NOMO-1 (cell line): ENCODE data around the gene DNAH6.
"Not testable (repeated sequence)": the region's sequence is repeated elsewhere in the genome, so short reads cannot be mapped to it uniquely, and the experiment has no call there.

ENCODE experiments used
- DNase-seq, 2 experiments: peaks; one replicate each; lab custom pipeline; 2025; ENCODE audit not compliant: unreplicated experiment in 2 of 2; lab: John Stamatoyannopoulos, UW

Gene DNAH6

DNA sequence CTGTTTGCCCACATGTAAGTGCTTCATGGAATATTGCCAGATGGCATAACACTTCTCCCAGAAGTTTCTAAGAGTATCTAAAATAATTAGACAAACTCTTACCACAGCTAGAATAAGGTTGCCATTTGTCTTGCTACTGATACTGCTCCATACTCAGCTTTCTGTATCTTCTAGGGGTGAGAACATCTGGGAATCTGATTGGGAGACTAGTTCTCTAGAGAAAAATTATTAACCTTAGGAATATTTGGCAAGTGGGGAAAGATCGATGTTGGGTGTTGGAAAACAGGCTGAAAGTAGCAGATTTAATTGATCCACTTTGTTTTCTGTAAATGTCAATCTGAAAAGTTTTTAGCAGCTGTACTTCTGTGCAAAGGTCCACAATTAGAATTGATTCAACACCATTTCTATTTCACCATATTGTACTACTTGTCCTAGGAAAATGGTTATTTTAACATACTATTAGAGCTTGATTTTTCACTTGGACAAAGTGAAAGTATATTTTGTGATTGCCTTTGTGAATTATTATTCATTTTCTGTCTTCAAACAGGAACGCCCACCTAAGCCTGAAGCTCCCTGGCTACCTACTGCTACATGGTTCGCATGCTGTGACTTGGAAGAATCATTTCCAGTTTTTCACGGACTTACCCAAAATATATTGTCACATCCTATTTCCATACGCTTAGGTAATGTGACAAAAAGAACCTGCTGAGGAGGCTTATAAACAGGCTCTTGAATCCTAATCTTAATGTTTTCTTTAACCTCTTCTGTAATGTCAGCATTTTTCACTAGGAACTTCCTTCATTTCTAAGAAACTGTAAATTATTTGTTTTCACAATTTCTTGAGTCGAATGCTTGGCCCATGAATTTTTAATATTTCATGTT, 216.8 kb downstream of the DNAH6 start:
- no peak for DNase-seq

DNA sequence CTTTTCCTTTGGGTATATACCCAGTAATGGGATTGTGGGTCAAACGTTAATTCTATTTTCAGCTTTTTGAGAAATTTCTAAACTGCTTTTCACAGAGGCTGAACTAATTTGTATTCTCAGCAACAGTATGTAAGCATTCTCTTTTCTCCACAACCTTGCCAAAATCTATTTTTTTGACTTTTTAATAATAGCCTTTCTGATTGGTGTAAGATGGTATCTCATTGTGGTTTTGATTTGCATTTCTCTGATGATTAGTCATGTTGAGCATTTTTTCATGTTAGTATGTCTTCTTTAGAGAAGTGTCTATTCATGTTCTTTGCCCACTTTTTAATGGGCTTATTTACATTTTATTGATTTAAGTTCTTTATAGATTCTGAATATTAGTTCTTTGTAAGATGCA, 219.1 kb downstream of the DNAH6 start:
- no peak for DNase-seq

DNA sequence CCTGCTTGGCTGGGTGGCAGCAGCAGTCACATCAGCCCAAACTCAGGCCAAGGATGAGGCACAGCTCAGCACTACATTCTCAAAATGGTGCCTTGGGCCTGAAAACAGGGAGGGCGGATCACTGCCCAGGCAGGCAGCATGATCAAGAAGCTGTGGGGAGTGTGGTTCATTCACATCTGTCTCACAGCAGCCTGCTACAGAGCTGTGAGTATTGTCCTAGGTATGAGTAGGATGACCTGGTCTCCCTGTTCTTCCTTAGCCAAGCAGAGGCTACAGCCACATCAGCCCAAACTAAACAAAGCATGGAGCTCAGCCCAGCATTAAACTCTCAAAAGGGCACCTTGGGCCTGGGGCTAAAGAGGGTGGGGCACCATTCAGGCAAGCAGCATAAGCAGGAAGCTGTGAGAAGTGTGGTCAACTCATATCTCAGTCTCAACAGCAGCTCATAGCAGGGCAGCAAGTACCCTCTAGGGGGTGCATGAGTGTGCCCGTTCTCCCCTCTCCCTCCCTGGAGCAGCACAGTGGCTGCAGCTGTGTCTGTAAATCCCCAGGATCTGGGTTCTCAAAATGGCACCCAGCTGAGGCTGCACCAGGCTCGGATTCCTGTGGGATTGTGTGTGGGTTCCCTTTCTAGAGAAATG, 225.0 kb downstream of the DNAH6 start:
- peak in 1 of 2 experiments; percentile 0 for DNase-seq

DNA sequence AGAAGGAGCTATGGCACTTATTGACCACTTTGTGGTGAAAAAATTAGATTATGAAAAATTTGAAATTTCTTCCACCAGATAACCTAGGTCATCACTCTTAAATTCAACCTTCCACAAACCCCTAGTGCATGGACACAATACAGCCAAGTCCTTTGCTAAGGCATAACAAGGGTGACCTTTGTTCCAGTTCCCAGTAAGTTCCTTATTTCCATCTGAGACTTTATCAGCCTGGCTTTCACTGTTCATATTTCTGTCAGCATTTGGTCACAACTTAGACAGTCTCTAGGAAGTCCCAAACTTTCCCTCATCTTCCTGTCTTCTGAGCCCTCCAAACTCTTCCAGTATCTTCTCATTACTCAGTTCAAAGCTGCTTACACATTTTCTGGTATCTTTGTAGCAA, 232.0 kb downstream of the DNAH6 start:
- no peak for DNase-seq

DNA sequence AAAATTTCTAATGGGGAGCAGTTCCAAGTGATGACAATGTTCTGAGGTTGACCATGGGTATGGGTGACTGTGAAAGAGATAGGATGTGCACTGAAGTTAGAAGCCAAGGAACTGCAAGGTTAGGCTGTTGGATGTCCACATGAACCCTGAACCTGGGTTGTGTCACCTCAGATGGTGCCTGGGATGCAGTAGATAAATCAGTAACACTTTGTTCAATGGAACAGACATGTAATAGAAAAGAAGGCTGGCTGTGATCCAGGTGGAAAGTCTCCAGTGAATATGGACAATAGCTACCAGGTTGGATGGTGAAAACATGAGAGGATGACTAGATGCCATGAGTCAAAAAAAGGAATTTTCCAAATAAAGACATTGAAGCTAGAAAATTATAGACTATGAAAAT, 233.1 kb downstream of the DNAH6 start:
- DNase-seq, result no peak

DNA sequence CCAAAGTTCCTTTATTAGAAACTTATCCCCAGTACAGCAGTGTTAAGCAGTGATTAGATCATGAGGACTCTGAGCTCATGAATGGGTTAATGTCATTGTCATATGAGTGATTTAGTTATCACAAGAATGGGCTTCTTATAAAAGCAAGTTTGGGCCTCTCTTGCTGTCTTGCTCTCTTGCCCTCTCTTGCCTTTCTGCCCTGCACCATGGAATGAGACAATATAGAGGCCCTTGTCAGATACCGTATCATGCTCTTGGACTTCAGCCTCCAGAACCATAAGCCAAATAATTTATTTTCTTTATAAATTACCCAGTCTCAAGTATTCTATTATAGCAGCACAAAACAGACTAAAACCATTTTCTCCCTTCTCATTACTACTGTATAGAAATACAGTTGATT, 238.8 kb downstream of the DNAH6 start:
- DNase-seq, result no peak

DNA sequence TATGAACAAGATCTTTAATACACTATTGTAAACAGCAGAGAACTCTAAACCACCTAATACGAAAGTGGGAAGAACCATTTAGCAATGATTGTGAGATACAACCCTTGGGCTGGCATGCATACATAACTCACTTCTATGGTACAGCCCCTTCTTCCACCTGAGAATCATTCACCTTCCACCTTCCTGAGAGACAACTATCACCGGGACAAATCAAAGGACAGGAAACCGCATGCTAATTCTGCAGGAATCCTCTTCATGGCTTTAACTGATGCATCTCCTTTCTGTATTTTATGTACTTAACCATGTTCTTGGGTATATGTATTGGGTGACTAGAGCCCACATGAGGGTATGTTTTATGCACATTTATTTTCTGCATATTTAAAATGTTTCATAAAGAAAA, 241.3 kb downstream of the DNAH6 start:
- DNase-seq, result no peak

DNA sequence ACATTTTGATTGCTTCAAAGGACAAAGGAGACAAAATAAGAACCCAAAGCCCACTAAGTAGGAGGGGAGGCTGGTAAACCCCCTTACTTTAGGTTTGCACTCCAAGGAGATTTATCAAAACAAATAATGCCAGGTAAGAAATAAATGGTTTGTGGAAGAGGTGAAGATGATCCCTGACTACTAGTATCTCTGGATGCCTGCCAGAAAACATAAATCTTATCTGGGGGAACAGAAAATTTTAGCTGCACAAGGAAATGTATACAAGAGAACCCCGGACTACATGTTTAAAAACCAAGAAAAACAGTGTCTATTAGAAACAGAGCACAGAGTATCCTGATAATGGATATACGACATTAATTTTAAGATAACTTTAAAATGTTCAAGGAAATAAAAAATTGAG, 250.5 kb downstream of the DNAH6 start:
- DNase-seq, result no peak

DNA sequence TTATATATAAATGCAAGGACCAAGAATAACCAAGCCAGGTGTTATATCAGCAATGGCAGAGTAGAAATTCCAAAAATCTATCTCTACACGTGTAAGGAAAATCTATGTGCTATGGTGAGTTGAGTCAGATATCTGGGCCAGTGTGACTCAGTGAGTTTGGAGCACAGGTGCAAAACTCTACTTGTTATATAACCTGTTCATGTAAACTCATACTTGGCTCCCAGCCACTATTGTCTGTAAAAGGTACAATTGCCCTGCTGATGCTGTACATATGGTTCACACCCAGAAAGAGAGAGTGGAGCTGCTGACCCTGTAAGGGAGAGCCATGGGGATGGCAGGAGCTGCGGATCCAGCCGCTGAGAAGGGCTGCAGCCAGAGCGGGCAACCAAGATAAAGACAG, 252.5 kb downstream of the DNAH6 start:
- no peak for DNase-seq

DNA sequence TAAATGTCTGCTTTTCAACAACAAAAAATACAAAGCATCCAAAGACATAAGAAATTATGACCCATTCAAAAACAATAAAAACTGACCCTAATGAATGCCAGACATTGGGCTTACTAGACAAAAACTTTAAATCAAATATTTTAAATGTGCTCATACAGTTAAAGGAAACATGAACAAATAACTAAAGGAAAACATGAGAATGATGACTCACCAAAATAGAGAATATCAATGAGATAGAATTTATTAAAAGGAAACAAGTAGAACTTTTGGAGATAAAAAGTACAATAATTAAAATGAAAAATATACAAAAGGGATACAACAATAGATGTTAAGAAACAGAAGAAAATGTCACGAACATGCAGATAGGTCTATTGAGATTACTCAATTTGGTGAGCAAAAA, 254.0 kb downstream of the DNAH6 start:
- no peak for DNase-seq

DNA sequence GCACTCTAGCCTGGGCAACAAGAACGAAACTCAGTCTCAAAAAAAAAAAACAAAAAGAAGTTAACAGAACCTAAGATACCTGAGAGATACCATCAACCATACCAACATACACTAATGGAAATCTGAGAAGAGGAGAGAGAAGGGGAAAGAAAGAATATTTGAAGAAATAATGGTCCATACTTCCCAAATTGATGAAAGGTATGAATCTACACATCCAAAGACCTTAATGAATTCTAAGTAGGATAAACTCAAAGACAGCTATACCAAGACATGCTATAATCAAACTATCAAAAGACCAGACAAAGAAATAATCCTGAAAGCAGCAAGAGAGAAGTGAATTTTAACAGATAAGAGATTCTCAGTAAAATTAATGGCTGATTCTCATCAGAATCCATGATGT, 255.0 kb downstream of the DNAH6 start:
- DNase-seq, result no peak

DNA sequence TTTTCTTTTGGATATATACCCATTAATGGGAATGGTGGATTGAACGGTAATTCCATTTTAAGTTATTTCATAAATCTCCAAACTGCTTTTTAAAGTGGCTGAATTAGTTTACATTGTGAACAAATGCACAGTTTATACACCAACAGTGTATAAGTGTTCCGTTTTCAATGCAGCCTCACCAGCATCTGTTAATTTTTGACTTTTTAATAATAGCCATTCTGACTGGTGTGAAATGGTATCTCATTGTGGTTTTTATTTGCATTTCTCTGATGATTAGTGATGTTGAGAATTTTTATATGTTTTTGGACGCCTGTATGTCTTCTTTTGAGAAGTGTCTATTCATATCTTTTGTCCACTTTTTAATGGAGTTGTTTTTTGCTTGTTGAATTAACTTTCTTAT, 257.3 kb downstream of the DNAH6 start:
- not testable (repeated sequence) for DNase-seq

DNA sequence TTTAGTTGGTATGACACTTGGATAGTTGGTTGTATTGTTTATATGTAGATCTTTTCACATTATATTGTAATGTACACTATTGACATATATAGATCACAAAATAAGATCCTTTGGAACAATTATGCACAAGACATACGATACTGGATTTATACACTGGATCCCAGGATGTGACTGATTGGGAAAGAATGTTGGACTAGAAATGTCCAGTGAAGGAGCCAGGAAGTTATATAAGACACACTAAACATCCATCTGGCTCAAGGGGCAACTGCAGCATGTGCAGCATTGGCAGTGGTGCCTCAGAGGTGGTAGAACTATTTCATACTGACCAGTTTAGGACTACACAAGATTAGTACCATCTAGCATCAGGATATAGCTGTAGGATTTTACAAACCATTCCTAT, 259.7 kb downstream of the DNAH6 start:
- DNase-seq, result no peak

DNA sequence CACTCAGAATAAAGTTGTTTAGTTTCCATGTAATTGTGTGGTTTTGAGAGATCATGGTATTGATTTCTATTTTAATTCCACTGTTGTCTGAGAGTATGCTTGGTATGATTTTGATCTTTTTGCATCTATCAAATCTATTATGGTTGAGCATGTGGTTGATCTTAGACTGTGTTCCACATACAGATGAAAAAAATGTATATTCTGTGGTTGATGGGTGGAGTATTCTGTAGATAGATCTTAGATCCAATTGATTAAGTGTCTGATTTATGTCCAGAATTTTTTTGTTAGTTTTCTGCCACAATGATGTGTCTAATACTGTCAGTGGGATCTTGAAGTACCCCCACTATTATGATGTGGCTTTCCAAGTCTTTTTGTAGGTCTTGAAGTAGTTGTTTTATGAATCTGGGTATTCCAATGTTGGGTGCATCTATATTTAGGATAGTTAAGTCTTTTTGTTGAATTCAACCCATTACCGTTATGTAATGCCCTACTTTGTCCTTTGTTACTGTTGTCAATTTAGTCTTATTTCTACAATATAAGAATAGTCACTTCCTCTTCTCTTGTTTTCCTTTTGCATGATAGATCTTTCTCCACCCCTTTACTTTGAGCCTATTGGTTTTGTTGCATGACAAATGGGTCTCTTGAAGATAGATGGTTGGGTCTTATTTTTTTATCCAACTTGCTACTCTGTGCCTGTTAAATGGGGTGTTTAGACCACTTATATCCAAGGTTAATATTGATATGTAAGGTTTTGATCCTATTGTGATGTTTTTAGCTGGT, 262.8 kb downstream of the DNAH6 start:
- no peak for DNase-seq

DNA sequence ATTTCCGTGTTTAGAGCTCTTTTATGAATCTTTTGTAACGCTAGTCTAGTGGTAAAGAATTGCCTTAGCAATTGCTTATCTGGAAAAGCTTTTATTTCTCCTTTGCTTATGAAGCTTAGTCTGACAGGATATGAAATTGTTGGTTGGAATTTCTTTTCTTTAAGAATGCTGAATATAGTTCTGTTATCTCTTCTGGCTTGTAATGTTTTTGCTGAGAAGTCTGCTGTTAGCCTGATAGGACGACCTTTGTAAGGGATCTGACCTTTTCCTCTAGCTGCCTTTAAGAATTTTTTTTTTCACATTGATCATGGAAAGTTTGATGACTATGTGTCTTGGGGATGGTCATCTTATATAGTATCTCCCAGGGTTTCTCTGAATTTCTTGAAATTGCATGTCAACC, 263.5 kb downstream of the DNAH6 start:
- no peak for DNase-seq

DNA sequence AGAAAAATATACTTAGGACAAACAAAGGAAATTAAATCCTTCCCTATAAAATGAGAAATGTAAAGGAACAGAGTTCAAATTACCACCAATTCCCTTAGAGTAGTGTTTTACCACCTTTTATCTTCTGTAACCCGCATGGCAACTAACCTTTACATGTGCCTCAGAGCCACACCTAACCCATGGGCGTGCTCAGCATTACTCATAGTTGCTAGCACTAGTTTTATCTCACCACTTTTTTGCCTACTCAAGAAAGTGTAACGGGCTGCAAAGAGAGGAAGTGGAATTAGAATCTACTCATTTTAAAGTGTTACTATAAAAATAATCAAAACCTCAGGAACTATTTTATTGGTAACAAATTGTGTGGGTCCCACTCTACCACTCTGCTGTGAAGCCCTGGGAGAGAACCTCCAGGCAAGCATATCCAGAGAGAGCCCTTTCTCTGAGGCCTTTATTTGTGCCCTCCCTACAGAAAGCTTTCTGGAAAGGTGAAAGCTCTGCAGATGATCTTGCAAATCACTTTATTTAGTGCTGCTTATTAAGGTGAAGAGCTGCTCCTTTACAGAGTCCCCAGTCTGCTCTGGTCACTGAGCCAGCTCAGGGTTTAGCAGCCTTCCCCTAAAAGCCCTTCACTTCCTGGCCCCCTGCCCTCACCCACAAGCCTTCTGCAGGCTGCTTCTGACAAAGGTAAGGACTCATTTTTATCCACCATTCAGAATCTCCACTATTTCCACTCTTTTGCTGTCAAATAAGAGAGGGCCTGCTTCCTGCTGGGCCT, 265.8 kb downstream of the DNAH6 start:
- peak in 1 of 2 experiments; percentile 2 for DNase-seq

DNA sequence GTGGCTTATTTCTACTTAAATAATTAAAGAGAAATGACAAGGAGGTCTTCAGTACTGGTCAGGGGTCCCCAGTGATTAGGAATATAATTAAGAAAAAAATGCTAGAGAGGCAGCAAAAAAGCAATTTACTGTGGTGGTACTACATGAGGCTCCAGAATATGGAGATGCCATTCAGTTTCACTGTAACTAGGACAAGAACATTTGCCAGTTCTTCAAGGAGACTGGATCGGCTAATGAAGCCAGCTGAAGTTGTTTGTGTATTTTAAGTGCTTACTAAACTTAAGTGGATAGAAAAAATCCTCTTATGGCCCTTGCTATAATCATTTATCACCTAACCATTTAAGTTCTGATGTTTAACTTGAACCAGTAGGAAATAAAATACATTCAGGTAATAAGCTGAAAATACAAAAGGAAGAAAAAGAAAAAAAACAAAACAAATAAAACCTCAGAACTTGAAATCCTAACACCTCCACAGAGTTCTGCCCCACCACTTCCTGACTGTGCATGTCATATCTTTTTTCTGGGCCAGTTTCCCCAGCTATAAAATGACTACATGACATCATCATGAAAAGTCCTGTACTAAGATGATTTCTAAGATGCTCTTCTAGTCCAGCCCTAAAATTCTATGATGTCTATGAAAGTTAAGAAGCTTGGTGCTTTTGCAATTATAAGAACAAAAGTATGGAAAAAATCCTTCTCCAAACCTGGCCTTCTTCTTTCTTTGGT, 266.6 kb downstream of the DNAH6 start:
- DNase-seq, result no peak

DNA sequence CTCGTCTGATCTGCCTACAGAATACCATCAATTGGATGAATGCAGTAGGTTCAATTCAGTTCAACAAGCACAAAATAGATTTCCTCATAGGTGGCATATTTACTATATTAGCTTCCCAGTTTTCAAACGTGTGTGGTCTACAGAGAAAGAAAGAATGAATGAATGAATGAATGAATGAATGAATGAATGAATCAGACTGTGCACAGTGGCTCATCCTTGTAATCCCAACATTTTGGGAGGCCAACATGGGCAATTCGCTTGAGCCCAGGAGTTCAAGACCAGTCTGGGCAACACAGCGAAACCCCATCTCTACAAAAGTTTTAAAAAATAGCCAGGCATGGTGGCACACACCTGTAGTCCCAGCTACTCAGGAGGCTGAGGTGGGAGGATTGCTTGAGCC, 269.7 kb downstream of the DNAH6 start:
- DNase-seq, result no peak

DNA sequence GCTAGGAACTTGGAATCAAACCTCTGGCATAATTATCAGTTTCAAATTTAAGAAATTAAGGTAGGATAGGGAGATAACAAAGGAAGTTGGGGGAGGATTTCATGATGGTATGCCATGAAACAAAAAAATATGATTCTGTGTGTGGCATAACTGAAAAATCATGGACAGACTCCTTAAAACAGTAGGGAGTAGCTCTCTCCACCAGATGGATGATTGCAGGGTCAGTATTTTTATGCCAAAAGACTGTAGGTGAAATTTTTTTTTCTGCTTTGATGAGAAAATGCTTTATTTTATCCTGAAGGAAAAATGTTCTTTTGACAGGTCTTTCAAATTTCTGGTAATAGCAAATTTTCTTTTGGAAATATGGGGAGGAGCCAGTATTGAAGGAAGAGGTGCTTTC, 270.3 kb downstream of the DNAH6 start:
- DNase-seq, result no peak

DNA sequence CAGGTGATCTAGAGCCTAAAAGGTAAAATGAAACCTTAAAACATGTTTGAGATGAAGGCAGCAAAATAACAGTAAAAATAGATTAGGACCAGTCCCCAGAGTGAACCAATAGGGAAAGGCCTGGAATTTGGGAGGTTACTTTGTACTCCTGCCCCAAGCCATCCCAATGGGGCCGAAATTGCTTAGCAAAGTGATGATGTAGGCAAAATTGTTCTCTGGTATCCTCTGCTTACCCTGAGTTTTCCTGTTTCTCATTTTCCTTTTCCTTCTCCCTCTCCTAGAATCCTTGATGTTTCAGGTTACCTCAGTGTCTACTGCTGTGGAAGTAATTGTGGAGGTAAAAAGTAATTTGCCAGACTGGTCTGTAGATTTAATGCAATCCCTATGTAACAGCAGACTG, 271.7 kb downstream of the DNAH6 start:
- no peak for DNase-seq
